Measurements from ENCODE around the gene PHF13. TPM values are rescaled to one million over a fixed set of nuclear protein-coding genes. Genes with fewer than 3 reads are reported as not detected.

PHF13 gene
- total RNA-seq, 2 experiments from 2014 or later, result 12.1 TPM

- H3K9me3 Mint-ChIP-seq, result no peaks in the 10 kb centered on the region
- POLR2A ChIA-PET, result no interaction called here
- no peak overlapping the region for H3K27ac Mint-ChIP-seq
- peaks cover 9% of the 10 kb centered on the region for H3K4me1 Mint-ChIP-seq
- DNase-seq, result no peak
- peaks cover 21% of the 10 kb centered on the region for H3K36me3 Mint-ChIP-seq
- no peaks in the 10 kb centered on the region for H3K27me3 Mint-ChIP-seq
- no peak for ATAC-seq (ENCODE audit: low read depth)
- H3K4me3 Mint-ChIP-seq, result no peak overlapping the region
Measured at GRCh38 chr1:6619045-6619444, 5.5 kb downstream of the PHF13 start.

- H3K36me3 Mint-ChIP-seq, result peaks cover 18% of the 10 kb centered on the region
Measured at GRCh38 chr1:6621429-6622391, 8.2 kb downstream of the PHF13 start.

GRCh38 chr1:6622396-6623152 lies 9.0 kb downstream of the PHF13 start:
- Mint-ChIP-seq H3K27me3 (no peaks in the 10 kb centered on the region), H3K4me1 (peaks cover 23% of the 10 kb centered on the region), H3K27ac (no peak overlapping the region), H3K9me3 (no peaks in the 10 kb centered on the region), H3K36me3 (peaks cover 18% of the 10 kb centered on the region), H3K4me3 (no peak overlapping the region)
- POLR2A ChIA-PET, result no interaction called here
- ATAC-seq (ENCODE audit: low read depth), result no peak
- no peak for DNase-seq

More at GRCh38 chr1:6621429-6622391, 8.2 kb downstream of the PHF13 start:
- DNase-seq (no peak), ATAC-seq (ENCODE audit: low read depth) (no peak)
- peaks cover 15% of the 10 kb centered on the region for H3K4me1 Mint-ChIP-seq
- POLR2A ChIA-PET, result no interaction called here
- H3K9me3 Mint-ChIP-seq, result no peaks in the 10 kb centered on the region
- H3K4me3 Mint-ChIP-seq, result no peak overlapping the region
- no peaks in the 10 kb centered on the region for H3K27me3 Mint-ChIP-seq
- H3K27ac Mint-ChIP-seq, result no peak overlapping the region

- peaks cover 22% of the 10 kb centered on the region for H3K36me3 Mint-ChIP-seq
- no peak overlapping the region for H3K27ac Mint-ChIP-seq
- ATAC-seq (ENCODE audit: low read depth), result no peak
Measured at GRCh38 chr1:6623269-6623965, 9.9 kb downstream of the PHF13 start.

GRCh38 chr1:6624710-6625583 lies 11.4 kb downstream of the PHF13 start, which contains the start of gene THAP3:
TSS of gene THAP3 (plus strand) at chr1:6624868. CDS start at chr1:6625219, 351 bp downstream.
- H3K9me3 Mint-ChIP-seq, result no peaks in the 10 kb centered on the region
- ATAC-seq (ENCODE audit: low read depth) (peak; percentile 95), DNase-seq (peak; percentile 90)
- H3K27ac Mint-ChIP-seq, result peak within 1 kb of the TSS; percentile 86
- H3K27me3 Mint-ChIP-seq, result no peaks in the 10 kb centered on the region
- peaks cover 20% of the 10 kb centered on the region for H3K36me3 Mint-ChIP-seq
- POLR2A ChIA-PET, result interaction anchor here (0.7 to 1.9 kb wide), 6 partner anchors 20 to 125 kb away, joined by 3 to 6 read pairs (median 4); partner anchors contain the start of gene KLHL21
- peaks cover 29% of the 10 kb centered on the region for H3K4me1 Mint-ChIP-seq
- peak within 1 kb of the TSS; percentile 91 for H3K4me3 Mint-ChIP-seq

More at GRCh38 chr1:6623269-6623965, 9.9 kb downstream of the PHF13 start:
- POLR2A ChIA-PET, result interaction anchor here (0.6 to 1.9 kb wide), 3 partner anchors 21 to 162 kb away, joined by 3 to 5 read pairs (median 3); partner anchors contain the start of gene KLHL21
- peaks cover 28% of the 10 kb centered on the region for H3K4me1 Mint-ChIP-seq
- DNase-seq, result no peak
- no peaks in the 10 kb centered on the region for H3K27me3 Mint-ChIP-seq
- no peak overlapping the region for H3K4me3 Mint-ChIP-seq
- no peaks in the 10 kb centered on the region for H3K9me3 Mint-ChIP-seq

- H3K27me3 Mint-ChIP-seq, result no peaks in the 10 kb centered on the region
- H3K4me3 Mint-ChIP-seq, result peak overlapping the region; percentile 91
- no peaks in the 10 kb centered on the region for H3K9me3 Mint-ChIP-seq
- H3K4me1 Mint-ChIP-seq, result peaks cover 29% of the 10 kb centered on the region
- no peak for ATAC-seq (ENCODE audit: low read depth)
- no peak for DNase-seq
- H3K27ac Mint-ChIP-seq, result peak overlapping the region; percentile 86
- POLR2A ChIA-PET, result interaction anchor here (0.7 to 1.4 kb wide), 3 partner anchors 21 to 80 kb away, joined by 3 to 6 read pairs (median 3); no protein-coding TSS in a partner anchor
- H3K36me3 Mint-ChIP-seq, result peaks cover 18% of the 10 kb centered on the region
Measured at GRCh38 chr1:6625584-6626149, 12.1 kb downstream of the PHF13 start.

GRCh38 chr1:6627031-6627430 lies 13.5 kb downstream of the PHF13 start:
- Mint-ChIP-seq H3K36me3 (peaks cover 18% of the 10 kb centered on the region), H3K9me3 (no peaks in the 10 kb centered on the region), H3K27me3 (no peaks in the 10 kb centered on the region), H3K27ac (no peak overlapping the region), H3K4me1 (peaks cover 29% of the 10 kb centered on the region), H3K4me3 (peak overlapping the region; percentile 91)
- ATAC-seq (ENCODE audit: low read depth) (no peak), DNase-seq (no peak)
- POLR2A ChIA-PET, result no interaction called here

GRCh38 chr1:6627841-6628545 lies 14.5 kb downstream of the PHF13 start:
- POLR2A ChIA-PET, result no interaction called here

GRCh38 chr1:6628971-6629479 lies 15.5 kb downstream of the PHF13 start:
- Mint-ChIP-seq H3K36me3 (peaks cover 12% of the 10 kb centered on the region), H3K4me3 (no peak overlapping the region), H3K9me3 (no peaks in the 10 kb centered on the region), H3K4me1 (peaks cover 26% of the 10 kb centered on the region), H3K27ac (no peak overlapping the region), H3K27me3 (no peaks in the 10 kb centered on the region)
- DNase-seq (no peak), ATAC-seq (ENCODE audit: low read depth) (no peak)
- POLR2A ChIA-PET, result no interaction called here

More at GRCh38 chr1:6627841-6628545, 14.5 kb downstream of the PHF13 start:
- H3K36me3 Mint-ChIP-seq, result peaks cover 14% of the 10 kb centered on the region
- DNase-seq (no peak), ATAC-seq (ENCODE audit: low read depth) (no peak)
- H3K4me3 Mint-ChIP-seq, result peak overlapping the region; percentile 48
- peaks cover 29% of the 10 kb centered on the region for H3K4me1 Mint-ChIP-seq
- H3K9me3 Mint-ChIP-seq, result no peaks in the 10 kb centered on the region
- no peaks in the 10 kb centered on the region for H3K27me3 Mint-ChIP-seq
- peak overlapping the region; percentile 65 for H3K27ac Mint-ChIP-seq

- ATAC-seq (ENCODE audit: low read depth) (no peak), DNase-seq (no peak)
- H3K36me3 Mint-ChIP-seq, result peaks cover 12% of the 10 kb centered on the region
- no peaks in the 10 kb centered on the region for H3K9me3 Mint-ChIP-seq
- no peak overlapping the region for H3K4me3 Mint-ChIP-seq
- peak overlapping the region; percentile 9 for H3K27ac Mint-ChIP-seq
- peaks cover 22% of the 10 kb centered on the region for H3K4me1 Mint-ChIP-seq
- POLR2A ChIA-PET, result no interaction called here
- H3K27me3 Mint-ChIP-seq, result no peaks in the 10 kb centered on the region
Measured at GRCh38 chr1:6630027-6630426, 16.5 kb downstream of the PHF13 start.

- Mint-ChIP-seq H3K4me1 (peaks cover 21% of the 10 kb centered on the region), H3K27me3 (no peaks in the 10 kb centered on the region), H3K27ac (no peak overlapping the region), H3K36me3 (peaks cover 12% of the 10 kb centered on the region), H3K9me3 (no peaks in the 10 kb centered on the region), H3K4me3 (no peak overlapping the region)
- DNase-seq (no peak), ATAC-seq (ENCODE audit: low read depth) (no peak)
- POLR2A ChIA-PET, result interaction anchor here (0.6 kb wide), 1 partner anchor 95 kb away, joined by 3 read pairs; no protein-coding TSS in a partner anchor
Measured at GRCh38 chr1:6631058-6631457, 17.5 kb downstream of the PHF13 start.
